ENCODE results near the gene IP6K1.
"Not testable (repeated sequence)": the region's sequence is repeated elsewhere in the genome, so short reads cannot be mapped to it uniquely, and the experiment has no call there.

Gene IP6K1

GRCh38 chr3:49701388-49702077 lies 84.8 kb downstream of the IP6K1 start:
- DNase-seq (ENCODE audit: low read depth) = no peak

GRCh38 chr3:49700453-49701128 lies 85.8 kb downstream of the IP6K1 start:
- no peak for DNase-seq (ENCODE audit: low read depth)
- TF ChIP-seq, protein P1, sequence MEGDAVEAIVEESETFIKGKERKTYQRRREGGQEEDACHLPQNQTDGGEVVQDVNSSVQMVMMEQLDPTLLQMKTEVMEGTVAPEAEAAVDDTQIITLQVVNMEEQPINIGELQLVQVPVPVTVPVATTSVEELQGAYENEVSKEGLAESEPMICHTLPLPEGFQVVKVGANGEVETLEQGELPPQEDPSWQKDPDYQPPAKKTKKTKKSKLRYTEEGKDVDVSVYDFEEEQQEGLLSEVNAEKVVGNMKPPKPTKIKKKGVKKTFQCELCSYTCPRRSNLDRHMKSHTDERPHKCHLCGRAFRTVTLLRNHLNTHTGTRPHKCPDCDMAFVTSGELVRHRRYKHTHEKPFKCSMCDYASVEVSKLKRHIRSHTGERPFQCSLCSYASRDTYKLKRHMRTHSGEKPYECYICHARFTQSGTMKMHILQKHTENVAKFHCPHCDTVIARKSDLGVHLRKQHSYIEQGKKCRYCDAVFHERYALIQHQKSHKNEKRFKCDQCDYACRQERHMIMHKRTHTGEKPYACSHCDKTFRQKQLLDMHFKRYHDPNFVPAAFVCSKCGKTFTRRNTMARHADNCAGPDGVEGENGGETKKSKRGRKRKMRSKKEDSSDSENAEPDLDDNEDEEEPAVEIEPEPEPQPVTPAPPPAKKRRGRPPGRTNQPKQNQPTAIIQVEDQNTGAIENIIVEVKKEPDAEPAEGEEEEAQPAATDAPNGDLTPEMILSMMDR (conservative IDR thresholded peaks at IDR 0.05; ENCODE audit: low read depth, low read length) = peak; percentile 38
- no peak overlapping the region for H3K4me3 ChIP-seq (ENCODE audit: low read depth, low read length)

More at GRCh38 chr3:49701388-49702077, 84.8 kb downstream of the IP6K1 start:
- no peak overlapping the region for H3K4me3 ChIP-seq (ENCODE audit: low read depth, low read length)
- TF ChIP-seq, protein P1 (conservative IDR thresholded peaks at IDR 0.05; ENCODE audit: low read depth, low read length) = peak; percentile 71

- no peak for DNase-seq (ENCODE audit: low read depth)
- no peak overlapping the region for H3K4me3 ChIP-seq (ENCODE audit: low read depth, low read length)
- TF ChIP-seq, protein P1 (conservative IDR thresholded peaks at IDR 0.05; ENCODE audit: low read depth, low read length) = no peak
These were observed 86.3 kb downstream of the IP6K1 start for GRCh38 chr3:49700014-49700413.

DNA sequence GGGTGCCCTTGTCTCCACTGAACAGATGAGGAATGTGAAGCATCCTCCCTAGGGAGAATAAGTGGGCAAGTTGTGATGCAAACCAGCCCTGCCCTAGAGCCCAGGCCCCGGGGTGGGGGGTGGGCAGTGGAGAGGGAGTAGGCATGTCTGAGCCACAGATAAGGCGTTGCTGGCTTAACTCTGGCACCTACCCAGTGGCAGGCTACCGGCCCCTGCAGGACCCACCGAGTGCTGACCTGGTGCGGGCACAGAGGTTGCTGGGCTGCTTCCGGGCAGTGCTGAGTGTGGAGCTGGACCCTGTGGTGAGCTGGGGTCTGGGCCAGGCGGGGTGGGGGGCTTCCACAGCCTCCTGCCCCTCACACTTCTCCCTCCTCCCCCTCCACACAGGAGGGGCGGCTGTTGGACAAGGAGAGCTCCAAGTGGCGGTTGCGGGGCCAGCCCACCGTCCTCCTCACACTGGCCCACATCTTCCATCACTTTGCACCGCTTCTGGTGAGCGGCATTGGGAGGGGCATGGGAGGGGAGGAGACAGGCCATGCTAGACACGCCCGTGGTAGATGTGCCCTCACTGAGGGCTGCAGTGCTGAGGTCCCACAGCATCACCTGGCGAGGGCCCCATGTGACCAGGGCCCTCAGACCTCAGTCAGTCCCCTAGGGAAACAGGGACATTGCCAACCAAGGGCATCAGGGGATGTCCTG lies 86.9 kb downstream of the IP6K1 start:
- no peak for DNase-seq (ENCODE audit: low read depth)
- TF ChIP-seq, protein P1 (conservative IDR thresholded peaks at IDR 0.05; ENCODE audit: low read depth, low read length) = no peak
- no peak overlapping the region for H3K4me3 ChIP-seq (ENCODE audit: low read depth, low read length)

GRCh38 chr3:49695350-49696015 lies 90.9 kb downstream of the IP6K1 start:
- not testable (repeated sequence) for H3K4me3 ChIP-seq (ENCODE audit: low read depth, low read length); DNase-seq (ENCODE audit: low read depth)

DNA sequence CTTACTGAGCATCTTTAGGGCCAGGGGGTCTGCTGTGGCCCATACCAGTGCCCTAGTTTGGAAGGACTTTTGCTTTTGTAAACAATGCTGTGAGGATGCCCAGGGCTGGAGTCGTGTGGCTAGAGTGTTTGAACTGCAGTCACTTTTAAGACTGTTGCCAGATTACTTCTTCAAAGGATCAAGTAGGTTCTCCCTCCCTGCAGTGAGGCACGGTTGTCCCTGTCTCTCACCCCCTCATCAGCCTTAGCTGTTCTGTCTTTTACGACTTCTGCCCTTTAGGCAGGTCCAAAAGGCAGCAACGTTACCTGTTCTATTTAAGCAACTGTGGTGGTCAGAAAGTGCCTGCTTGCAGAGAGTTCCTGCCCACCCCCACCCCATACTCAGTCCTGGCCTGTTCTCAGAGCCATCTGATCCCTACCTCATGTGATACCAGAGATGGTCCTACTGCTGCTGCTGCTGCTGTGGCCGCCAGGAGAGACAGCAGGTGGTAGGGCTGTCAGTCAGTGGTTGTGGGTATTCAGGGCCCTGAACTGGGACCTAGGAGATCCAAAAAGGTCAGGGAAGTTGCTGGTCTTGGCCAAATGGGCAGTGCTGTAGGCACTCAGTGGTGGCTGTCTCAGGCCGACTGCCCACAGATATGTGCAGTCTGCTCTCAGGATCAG lies 91.8 kb downstream of the IP6K1 start:
- DNase-seq (ENCODE audit: low read depth); H3K4me3 ChIP-seq (ENCODE audit: low read depth, low read length): not testable (repeated sequence)

DNA sequence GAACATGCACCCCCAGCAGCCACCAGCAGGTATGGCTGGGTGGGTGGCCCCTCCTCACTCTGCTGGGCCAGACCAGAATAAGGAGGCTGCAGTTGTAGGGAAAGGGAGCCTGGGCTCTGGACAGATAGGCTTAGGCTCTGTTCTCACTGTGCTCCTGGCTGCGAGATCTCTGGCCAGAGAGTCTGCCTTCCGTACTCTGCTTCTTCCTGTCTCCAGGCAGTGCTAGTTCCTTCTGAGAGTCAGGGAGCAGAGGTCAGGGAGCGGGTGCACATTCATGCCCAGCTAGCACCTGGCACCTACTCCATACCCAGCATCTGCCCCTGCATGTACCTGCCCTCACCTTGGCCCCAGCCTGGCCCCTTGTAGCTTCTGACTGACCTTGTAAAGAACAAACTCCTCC lies 94.9 kb downstream of the IP6K1 start:
- DNase-seq (ENCODE audit: low read depth); H3K4me3 ChIP-seq (ENCODE audit: low read depth, low read length): not testable (repeated sequence)

GRCh38 chr3:49690856-49691255 lies 95.5 kb downstream of the IP6K1 start:
- H3K4me3 ChIP-seq (ENCODE audit: low read depth, low read length); DNase-seq (ENCODE audit: low read depth): not testable (repeated sequence)

DNA sequence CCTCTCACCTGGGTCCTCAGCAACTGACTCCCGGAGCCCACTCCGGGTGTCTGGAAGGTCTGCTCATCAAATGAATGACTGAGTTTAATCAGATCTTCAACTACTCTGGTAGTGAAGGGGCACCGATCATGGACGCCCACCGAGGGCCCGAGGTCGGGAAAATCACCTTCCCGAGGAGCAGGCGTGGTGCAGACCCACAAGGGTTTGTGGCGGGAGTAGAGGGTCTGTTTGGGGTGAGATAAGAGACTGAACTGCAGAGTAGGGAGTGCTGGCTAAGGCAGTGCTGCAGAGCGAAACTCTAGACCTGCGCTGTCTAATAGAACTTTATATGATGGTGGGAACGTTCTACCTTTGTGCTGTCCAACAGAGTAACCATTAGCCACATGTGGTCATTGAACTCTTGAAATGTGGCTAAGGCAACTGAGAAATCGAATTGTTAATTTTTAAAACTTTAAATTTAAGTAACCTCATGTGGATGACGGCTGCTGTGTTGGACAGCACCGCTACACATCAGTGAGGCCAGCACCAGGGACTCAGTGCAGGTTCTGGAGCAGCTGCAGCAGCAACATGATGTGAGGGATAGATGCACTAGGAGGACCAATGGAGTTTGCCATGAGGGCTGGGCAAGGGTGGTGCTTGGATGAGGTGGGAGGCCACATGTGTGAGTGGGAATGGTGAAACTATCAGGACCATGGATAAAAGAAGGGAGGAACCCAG lies 96.3 kb downstream of the IP6K1 start:
- DNase-seq (ENCODE audit: low read depth) = not testable (repeated sequence)
- peak overlapping the region; percentile 96 for H3K4me3 ChIP-seq (ENCODE audit: low read depth, low read length)
